NCI-H128 (cell line): ENCODE results near the gene NFATC1.

Experiments
- DNase-seq: peaks from one replicate; lab custom pipeline; 2025; ENCODE audit not compliant: unreplicated experiment; lab: John Stamatoyannopoulos, UW

Gene NFATC1

DNA sequence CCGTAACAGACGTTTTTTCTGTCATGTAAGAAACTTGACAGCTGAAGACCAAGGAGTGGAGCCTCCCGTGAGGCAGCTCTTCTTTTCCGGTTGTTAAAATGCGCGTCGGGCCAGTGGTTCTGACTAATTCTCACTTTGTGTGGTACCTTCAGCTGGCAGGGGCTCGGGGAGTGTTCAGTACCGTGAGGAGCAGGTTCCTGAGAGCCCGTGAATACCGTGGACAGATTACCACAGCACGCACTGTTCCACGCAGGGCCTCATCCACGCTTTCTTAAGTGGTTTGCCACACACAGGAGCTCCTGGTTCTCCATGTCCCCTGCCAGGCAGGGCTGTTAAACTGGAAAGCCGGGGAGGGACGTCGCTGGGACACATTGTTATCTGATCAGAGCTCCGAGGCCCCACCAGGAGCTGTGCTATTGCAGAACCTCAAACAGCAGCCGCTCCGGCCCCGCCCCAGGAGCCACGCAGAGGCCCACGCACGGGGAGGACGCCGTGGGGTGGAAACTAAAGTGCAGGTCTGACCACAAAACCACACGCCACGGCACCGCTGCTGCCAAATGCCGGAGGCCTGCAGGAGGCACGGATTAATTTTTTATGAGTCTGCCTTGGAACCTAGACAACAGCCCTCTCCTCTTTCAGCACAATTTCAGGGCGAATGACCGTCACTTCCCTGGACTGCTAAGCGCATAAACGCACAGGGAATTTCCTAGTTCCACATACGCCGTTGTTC, 43.3 kb downstream of the NFATC1 start:
- DNase-seq = no peak

DNA sequence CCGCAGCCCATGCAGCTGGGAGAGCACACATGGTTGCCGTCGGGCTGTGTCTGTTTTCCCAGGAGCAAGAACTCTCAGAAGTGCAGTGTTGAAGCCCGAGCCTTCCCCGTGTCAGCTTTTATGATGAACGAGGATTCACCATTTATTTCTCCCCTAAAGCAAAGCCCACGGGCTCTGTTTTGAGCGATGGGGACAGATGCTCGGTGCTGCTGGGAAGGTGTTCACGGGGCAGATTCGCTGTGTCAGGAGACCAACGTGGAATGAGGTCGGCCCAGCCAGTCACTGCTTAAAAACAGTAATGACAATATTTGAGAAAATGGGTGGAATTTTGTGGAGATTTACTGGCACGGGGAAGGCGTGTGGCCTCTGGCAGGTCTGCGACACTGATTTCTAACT, 43.9 kb downstream of the NFATC1 start:
- DNase-seq = no peak

DNA sequence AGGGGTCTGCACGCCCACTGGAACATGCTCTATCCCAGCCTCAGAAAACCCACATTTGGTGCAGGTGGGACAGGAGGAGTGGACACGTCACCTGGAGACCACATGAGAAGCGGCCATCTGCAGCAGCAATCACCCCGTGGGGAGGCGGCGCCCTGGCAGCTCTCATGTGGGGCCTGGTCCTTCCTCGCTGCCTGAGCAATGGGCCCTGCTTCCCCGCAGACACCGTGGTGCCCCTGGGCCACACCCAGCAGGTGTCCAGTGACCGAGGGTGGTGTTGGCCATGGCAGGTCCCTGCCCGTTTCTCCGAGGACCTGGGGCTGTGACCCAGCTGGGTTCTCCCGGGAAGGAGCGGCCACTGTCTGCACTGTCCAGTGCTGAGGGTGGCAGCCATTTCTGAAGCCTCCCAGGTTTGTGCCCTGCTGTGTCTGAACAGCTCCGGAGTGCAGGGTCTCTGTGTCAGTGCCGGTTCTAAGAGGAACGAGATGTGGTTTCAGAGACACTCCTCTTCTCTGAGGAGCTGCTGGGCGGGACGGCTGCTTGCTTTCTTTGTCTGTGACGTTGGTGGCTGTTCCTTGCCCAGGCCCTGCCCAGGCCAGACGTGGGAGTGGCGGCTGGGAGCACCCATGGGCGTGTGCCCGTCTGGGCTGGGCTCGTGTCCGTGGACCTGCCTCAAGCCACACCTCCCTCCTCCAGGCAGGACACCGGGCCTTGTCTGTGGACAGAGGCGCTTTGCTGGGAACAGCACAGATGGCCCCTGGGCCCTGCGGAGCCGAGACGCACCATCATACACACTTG, 44.8 kb downstream of the NFATC1 start:
- no peak for DNase-seq

GRCh38 chr18:79441420-79441819, 45.7 kb downstream of the NFATC1 start:
- no peak for DNase-seq

DNA sequence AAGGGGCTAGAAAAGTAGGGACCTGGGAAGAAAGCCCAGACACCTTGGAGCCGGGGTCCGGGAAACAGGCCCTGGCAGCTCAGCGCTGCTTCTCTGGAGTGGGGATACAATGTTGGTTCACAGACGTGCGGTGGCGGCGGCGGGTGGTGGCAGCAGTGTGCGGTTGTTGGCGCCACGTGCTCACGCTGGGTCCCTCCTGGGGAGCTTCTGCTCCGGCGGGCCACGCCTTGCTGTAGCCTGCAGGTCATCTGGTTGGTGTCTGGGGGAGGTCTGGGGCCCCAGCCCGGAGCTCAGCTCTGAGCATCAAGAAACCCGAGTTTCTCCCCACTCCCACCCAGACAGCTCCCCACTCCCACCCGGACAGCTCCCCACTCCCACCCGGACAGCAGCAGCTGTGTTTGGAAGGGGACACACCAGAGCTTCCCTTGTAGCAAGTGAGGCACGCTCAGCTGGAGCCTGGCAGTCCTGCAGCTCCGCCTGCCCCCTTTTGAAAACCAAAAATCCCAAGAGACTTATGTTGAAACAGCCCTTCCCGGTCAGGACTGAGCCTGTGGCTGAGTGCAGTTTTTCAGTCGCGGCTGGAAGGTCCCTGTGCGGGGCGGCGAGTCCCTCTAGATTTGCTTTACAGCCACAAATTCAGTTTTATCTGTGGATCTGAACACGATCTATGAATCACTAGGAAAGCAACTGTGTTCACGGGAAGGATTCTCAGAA, 46.9 kb downstream of the NFATC1 start:
- DNase-seq = no peak

DNA sequence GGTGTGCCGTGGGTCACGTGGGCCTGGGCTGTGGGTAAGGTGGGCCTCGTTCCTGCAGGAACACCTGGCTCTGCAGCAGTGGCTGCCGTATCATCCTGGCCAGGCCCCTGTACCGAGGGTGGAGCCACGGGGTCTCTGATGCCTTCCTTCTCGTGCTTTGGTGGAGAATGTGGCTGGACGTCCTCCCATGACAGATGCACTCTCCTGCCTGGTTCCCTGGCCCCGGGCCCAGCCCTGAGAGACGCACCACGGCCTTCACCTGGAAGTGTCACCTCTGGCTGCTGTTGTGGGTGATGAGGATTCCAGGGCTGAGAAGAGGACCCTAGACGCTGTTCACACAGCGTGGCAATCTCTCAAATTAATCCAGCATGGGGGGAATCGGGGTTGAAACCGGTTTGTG, 49.5 kb downstream of the NFATC1 start:
- no peak for DNase-seq

- DNase-seq = no peak
These were observed 50.2 kb downstream of the NFATC1 start for GRCh38 chr18:79445696-79446561.

DNA sequence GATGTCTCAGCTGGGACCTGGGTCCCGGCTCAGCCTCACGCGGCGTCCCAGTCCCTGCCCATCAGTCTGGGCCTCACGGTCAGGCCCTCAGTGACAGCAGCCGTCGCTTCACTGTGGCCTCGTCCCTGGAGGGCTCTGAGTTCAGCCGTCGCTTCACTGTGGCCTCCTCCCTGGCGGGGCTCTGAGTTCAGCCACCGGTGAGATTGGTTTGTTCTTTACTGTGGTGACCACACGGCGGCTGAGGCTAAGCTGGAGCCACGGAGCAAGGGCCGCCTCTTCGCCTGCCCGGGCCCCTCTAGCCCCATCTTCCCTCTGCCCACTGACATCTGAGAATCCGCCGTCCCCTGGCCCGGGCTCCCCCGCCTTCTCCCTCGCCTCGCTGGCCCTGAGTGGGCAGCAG, 51.2 kb downstream of the NFATC1 start:
- DNase-seq = no peak

DNA sequence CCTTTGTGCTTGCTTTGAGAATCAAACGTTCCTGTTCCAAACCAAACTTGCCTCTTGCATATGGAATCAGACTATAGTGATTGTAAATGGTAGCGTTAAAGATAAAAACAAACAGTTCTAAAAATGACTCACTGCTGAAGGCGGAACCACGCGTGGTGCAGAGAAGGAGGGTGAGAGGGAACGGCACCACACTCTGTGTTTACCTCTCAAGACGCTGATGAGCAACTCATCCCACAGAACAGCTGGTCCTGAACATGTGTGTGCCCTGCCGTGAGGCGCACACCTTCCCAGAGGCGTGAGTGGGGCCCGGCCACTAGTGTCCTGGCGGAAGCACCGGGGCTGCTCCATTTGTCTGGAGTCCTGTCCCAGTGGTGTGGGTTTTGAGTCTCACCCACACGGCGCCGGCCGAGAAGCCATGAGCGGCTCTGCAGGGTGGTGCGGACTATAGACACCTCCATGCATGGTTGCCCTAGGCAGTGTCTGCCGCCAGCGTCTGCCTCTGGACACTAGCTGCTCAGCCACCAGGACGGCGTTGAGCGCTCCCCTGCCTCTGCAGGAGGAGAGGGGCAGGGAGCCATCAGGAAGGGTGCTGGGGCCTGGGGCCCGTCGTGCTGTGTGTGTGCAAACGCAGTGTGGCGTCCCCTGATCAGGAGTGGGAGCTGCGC, 52.1 kb downstream of the NFATC1 start:
- no peak for DNase-seq

GRCh38 chr18:79448621-79449020, 52.9 kb downstream of the NFATC1 start:
- DNase-seq = no peak

DNA sequence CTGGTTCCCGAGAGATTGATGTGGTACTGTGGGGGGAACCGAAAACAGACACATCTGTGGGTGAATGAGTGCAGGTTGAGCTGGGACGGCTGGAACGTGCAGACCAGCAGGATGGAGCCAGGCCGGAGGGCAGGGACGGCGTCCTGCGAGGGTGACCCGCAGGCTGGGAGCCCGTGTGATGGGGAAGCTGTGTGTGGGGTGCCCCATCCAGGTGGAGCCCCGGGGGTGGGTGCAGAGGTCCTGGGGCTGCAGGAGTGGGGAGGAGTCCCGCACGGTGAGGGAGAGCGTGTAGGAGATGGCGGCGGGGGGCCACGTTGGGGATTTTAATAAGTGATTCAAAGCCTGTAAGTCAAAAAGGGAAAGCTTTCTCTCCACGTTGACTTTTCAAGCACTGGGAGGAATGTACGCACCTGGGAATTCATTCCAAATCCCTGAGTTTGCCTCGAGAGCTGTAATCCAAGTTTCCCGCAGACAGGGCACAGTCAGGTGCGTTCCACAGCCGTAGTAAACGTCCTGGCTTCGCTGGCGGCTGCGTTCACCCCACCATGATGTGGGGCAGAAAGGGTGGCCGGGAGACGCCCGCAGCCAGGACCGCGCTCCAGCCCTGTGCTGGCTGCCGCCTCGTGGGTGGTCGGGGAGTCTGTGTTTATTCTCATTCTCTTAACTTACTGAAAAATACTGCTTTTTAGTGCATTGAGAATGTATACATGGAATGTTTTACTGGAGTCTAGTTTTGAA, 54.0 kb downstream of the NFATC1 start:
- DNase-seq = no peak

DNA sequence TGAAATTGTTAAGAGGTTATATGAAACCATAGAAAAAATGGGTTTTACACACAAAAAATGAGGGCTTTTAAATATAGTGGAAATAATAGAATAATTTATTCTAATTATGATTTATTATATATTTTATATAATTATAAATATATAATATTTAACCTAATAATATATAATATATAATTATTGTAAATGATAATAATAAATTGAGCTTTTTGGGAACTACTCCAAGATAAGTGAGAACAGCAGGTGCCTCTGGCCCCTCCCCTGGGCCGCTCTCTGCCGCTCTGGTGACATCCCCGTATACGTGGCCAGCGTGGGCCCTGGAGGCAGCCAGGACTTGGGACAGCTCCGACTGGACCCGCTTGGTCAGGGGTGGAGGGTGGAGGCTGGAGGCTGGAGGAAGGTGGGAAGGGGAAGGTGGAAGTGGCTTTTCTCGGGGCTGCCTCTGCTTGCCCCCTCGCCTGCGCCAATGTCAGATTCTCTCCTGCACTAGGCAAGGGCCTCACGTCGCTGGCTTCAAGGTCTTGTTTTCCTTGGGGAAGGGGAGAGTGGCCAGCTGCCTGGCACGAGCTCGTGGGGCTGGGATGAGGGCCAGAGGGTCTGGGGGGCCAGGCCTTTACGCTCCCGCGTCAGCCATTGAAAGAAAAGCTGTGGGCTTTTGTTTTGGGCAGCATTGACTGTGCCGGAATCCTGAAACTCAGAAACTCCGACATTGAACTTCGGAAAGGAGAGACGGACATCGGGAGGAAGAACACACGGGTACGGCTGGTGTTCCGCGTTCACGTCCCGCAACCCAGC, 54.8 kb downstream of the NFATC1 start:
- no peak for DNase-seq

DNA sequence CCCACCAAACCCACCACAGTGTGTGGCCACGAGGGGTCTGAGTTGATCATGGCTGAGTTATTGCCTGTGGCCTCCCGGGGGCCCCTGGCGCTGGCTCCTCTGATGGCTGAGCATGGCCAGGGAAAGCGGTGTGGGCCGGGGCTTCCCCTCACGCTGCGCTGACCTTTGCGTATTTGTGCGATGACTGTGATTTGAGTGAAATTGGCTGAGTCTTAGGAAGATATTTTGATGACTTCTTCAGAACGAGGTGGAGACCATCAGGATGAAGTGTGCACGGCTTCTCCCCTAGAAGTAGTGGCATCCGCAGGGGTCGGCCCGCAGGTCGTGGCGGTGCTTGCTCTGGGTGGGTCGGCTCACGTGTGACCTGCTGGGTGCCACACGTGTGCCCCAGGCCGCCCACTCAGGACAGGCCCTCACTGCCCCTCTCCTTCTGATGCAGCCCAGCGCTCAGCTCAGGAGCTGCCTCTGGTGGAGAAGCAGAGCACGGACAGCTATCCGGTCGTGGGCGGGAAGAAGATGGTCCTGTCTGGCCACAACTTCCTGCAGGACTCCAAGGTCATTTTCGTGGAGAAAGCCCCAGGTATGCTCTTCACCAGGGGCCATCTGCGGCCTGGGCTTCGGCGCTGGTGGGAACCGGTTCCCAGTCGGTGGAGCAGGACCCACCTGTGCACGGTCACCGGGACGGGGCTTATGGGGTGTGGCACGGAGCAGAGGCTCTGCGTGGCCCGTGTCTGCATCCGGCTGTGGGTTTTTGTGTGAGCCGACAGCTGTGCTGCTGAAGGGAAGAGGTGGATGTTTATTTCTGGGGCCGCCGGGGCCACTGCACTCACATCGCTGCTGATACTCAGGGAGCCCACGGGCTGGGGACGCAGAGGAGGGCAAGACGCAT, 55.8 kb downstream of the NFATC1 start:
- no peak for DNase-seq

DNA sequence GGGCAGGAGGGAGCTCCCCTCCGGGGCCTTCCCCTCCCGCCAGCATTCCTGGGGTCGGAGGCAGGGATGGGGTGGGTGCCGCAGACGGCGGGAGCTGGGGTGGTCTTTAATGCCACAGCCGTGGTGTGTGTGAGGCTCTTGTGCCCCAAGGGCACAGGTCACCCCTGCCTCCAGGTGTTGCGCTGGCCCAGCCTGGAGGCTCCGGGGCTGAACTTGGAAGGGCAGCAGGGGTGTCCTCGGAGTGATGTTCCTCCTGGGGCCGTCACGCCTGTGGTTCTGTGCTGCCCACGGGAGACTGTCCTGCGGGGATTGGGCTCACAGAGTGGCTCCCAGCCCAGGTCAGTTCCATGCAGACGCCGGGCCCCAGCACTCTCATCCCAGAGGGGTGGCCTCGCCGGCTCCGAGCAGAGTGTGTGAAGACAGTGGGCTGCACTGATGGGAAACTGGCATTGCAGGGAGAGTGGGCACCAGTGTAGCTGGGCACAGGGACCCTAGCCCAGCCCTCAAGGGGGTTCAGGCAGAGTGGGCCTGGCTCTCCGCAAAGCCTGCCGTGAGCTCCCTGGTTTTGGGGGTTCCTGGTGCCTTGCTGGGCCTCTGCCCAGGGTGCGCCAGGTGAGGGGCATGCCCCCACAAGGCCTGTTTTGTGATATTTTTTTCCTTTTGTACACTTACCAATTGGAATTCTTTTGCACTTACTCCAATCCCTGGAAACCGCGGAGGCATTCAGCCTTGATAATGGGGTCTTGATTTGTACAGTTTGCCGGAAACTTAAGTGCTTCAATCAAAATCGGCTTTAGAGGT, 56.7 kb downstream of the NFATC1 start:
- DNase-seq = no peak

- no peak for DNase-seq
These were observed 57.4 kb downstream of the NFATC1 start for GRCh38 chr18:79452991-79453645.

GRCh38 chr18:79453816-79454735, 58.3 kb downstream of the NFATC1 start:
- no peak for DNase-seq
